HT1080 (cell line): ENCODE results near the gene C21orf91. TPM values are rescaled to one million over a fixed set of nuclear protein-coding genes. Genes with fewer than 3 reads are reported as not detected.
A peak's percentile ranks its signal among the peaks of the same experiment; 100 is the strongest.
"Not testable (repeated sequence)": the region's sequence is repeated elsewhere in the genome, so short reads cannot be mapped to it uniquely, and the experiment has no call there.

Experiments
- DNase-seq: peaks from one replicate; pipeline ENCODE4 v3.0.0-alpha.2; 2015; ENCODE audit warnings: low read depth
- total RNA-seq: library from RNA; depleted of rRNA; stranded (reverse); fragments of >200 nt; shearing (Covaris generic); gene quantifications from 2 replicates; pipeline ENCODE4 v1.2.3, GENCODE V29; 2014

C21orf91 gene
- total RNA-seq, 1 experiment from 2014 or later: 7.0 TPM

- peak; percentile 6 for DNase-seq
Measured at GRCh38 chr21:17779496-17779895, 39.7 kb downstream of the C21orf91 start.

DNA sequence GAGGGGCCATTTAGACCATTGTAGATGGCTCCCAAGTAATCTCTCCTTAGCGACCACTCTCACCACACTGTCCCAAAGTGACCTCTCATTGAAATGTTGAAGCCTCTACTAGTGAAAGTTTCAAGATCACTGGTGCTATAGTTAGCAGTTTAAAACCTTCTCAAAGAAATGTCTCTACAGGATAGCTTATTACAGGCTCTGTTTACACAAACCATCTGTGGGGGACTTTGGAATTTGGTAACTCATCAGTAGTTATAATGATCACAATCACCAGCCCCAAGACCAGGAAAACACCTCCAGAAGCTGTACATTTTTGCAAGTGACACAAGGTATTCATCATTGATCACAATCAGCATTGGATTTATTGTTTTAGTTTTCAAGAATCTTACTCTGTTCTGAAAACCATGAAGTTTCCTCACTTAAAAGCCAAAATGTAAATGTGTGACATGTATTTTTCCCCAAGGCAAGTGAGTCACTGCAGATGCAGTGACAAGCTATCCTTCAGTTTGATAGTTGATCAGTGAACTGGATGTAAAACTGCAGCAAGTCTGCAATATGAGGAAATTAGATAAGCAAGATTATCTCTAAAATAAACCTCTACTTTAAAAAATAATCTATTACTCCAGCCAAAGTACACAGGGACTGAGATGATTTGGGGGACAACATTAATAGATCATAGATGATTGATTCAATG lies 41.9 kb downstream of the C21orf91 start:
- no peak for DNase-seq

DNA sequence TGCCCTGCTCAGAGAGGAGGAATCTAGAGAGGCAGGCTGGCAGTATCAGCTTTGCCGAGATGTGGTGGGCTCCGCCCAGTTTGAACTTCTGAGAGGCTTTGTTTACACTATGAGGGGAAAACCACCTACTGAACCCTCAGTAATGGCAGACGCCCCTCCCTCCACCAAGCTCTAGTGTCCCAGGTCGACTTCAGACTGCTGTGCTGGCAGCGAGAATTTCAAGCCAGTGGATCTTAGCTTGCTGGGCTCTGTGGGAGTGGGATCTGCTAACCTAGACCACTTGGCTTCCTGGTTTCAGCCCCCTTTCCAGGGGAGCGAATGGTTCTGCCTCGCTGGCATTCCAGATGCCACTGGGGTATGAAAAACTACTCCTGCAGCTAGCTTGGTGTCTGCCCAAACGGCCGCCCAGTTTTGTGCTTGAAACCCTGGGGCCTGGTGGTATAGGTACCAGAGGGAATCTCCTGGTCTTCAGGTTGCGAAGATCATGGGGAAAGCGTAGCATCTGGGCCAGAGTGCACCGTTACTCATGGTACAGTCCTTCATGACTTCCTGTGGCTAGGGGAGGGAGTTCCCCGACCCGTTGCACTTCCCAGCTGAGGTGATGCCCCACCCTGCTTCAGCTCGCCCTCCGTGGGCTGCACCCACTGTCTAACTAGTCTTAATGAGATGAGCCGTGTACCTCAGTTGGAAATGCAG lies 43.6 kb downstream of the C21orf91 start:
- DNase-seq: no peak

DNA sequence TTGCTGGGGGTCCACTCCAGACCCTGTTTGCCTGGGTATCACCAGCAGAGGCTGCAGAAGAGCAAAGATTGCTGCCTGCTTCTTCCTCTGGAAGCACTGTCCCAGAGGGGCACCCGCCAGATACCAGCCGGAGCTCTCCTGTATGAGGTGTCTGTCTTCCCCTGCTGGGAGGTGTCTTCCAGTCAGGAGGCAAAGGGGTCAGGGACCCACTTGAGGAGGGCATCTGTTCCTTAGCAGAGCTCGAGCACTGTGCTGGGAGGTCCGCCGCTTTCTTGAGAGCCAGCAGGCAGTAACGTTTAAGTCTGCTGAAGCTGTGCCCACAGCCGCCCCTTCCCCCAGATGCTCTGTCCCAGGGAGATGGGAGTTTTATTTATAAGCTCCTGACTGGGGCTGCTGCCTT lies 44.1 kb downstream of the C21orf91 start:
- DNase-seq: not testable (repeated sequence)

DNA sequence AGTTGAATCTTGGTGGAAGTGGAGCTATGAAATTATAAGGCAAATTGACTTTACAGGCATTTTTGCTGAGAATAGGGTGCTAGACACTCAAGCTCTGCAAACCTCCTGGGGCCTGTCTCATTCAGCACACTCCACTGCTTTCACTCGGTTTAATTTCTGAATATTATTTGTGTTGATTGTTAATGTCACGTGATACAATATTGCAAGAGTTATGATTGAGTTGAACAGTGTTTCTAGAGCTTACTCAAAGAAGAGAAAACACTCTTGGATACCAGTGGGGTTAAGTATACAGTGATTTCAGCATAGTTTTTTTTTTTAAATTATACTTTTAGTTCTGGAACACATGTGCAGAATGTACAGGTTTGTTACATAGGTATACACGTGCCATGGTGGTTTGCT lies 49.7 kb downstream of the C21orf91 start:
- DNase-seq: no peak

- no peak for DNase-seq
Measured at GRCh38 chr21:17768840-17769446, 50.2 kb downstream of the C21orf91 start.

GRCh38 chr21:17765207-17765606 lies 53.9 kb downstream of the C21orf91 start:
- DNase-seq: no peak

DNA sequence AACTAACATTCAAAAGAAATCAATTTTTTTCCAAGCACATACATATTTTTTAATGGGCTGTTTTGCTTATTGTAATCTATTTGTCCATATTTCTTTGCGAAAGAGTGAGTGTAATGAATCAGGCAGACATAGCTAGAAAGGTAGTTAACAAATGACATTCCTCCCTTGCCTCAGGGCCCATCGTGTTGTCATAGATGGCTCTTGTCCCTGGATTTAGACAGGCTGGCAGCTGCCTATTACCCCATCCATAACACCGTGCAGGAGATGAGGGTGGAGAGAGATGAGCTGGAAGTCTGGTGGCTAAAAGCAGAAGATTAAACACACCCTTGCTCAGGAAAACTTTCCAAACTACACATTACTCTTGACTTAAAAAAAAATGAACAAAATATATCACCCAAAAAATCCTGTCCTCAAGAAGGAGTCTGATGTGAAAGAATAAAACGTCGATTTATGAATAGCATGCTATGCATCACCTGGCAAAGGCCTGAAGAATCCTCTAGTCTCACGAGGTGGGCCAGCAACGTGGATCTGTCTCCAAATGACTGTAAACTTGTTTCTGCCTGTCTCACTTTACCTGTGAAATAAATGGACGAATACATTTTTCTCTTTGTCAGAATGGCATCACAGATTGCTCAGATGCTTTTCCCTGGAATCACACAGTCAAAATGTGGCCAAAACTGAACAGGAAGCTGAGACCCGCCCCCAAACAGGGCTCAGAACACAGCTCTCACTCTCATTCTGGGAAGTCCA lies 55.7 kb downstream of the C21orf91 start:
- no peak for DNase-seq

DNA sequence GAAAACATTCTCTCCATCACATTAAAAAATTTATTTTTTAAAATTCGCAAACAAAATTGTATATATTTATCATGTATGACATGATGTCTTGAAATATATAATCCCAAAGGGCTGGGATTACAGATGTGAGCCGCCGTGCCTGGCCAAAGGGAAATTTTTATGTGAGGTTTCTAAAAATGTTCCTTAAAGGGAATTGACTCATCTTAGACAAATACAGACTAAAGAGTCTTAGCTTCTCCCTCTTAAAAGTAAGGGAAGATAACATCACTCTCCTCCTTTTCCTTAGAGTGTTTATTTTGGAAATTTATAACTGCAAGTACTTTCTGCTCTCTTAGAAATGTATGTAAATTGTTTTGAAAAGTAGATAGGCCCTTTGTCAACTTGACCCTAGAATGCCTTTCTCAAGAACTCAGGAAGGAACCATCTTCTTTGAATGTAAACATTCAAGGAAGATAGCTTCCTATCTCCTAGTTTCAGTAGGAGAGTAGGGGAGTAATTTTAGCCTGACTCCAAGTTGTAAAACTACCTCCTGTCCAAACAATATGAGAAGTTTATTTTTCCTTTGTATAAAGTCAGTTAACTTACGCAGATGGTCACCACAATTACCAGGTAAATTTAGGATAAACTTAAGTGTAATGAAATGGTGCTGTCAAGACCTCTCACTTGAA lies 59.5 kb downstream of the C21orf91 start:
- no peak for DNase-seq

- no peak for DNase-seq
Measured at GRCh38 chr21:17758683-17759082, 60.5 kb downstream of the C21orf91 start.

DNA sequence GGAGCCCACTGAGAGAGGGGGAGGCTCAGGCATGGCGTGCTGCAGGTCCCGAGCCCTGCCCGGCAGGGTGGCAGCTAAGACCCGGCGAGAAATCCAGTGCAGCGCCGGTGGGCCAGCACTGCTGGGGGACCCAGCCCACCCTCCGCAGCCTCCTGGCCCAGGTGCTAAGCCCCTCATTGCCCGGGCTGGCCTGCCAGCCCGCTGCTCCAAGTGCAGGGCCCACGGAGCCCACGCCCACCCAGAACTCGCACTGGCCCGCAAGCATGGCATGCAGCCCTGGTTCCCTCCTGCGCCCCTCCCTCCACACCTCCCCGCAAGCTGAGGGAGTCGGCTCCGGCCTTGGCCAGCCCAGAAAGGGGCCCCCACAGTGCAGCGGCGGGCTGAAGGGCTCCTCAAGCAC lies 61.5 kb downstream of the C21orf91 start:
- DNase-seq: no peak

GRCh38 chr21:17753736-17754135 lies 65.4 kb downstream of the C21orf91 start:
- no peak for DNase-seq

DNA sequence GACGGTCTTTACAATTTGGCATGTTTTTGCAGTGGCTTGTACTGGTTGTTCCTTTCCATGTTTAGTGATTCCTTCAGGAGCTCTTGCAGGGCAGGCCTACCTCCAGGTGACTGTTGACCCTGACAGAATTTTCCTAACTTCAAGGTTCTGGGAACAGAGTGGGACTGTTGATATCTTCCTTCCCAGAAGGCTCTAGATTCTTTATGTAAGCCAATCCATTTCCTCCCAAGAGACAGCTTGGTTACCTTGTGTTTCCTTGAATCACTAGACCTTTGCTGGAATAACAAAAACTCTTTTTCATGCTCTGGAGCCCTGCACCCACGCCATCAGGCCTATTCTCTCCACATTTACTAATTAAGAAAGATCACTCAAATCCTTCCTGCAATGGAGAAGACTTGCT lies 67.0 kb downstream of the C21orf91 start:
- DNase-seq: no peak

- no peak for DNase-seq
Measured at GRCh38 chr21:17746920-17747319, 72.2 kb downstream of the C21orf91 start.

DNA sequence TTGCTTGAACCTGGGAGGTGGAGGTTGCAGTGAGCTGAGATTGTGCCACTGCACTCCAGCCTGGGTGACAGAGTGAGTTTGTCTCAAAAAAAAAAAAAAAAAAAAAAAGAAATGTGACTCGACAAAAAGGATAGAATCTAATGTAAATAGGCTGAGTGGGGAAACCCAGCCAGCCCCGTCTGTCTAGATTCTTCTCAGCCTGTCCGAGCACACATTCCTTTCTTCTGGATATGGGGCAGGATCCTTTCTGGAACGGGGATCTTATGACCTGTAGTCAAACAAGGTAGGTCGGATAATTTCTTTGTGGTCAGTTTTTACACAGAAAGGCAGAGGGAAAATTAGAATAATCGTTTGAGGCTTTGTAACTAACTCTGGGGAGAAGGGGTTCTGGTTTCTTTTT lies 74.1 kb downstream of the C21orf91 start:
- no peak for DNase-seq

GRCh38 chr21:17742940-17743592 lies 76.1 kb downstream of the C21orf91 start:
- DNase-seq: no peak

- no peak for DNase-seq
Measured at GRCh38 chr21:17742181-17742580, 77.0 kb downstream of the C21orf91 start.
